Measurements from ENCODE around the gene TRRAP. TPM values are rescaled to one million over a fixed set of nuclear protein-coding genes. Genes with fewer than 3 reads are reported as not detected.

The TRRAP gene
- total and polyA plus RNA-seq, 2 of the 4 experiments (the other 2 are of a cell fraction), result 12.5 to 18.1 TPM

- DNase-seq, result no peak
- peaks cover 76% of the 10 kb centered on the region for H3K36me3 ChIP-seq (ENCODE audit: control insufficient read depth, insufficient read depth, low read length)
- H3K9ac ChIP-seq (ENCODE audit: low read depth, low read length), result no peak overlapping the region
- H2BK120ac ChIP-seq (ENCODE audit: low read depth, low read length), result no peak overlapping the region
- dilution Hi-C loops (cut with HindIII; ENCODE audit: low sequenced_read_pairs, unreplicated experiment) (no loop called here), in situ Hi-C loops (cut with MboI; ENCODE audit: low sequenced_read_pairs) (no loop called here), intact Hi-C loops (cut with micrococcal nuclease) (no loop called here)
- H4K5ac ChIP-seq (ENCODE audit: low read depth, low read length), result no peak overlapping the region
- no peak overlapping the region for H3K56ac ChIP-seq (ENCODE audit: extremely low read depth, insufficient read depth, low read length)
- ATAC-seq (ENCODE audit: low read depth), result no peak
- H2AK5ac ChIP-seq (ENCODE audit: low read depth, low read length), result no peak overlapping the region
- no peak overlapping the region for H3K4ac ChIP-seq (ENCODE audit: low read depth, low read length)
- no peak overlapping the region for H4K8ac ChIP-seq (ENCODE audit: low read depth in 2 of 2, low read length in 2 of 2)
- no peak overlapping the region for H2BK20ac ChIP-seq (ENCODE audit: low read depth, low read length)
- H2BK5ac ChIP-seq (ENCODE audit: low read depth, low read length, poor library complexity, severe bottlenecking), result no peak overlapping the region
- no peak overlapping the region for H3K23ac ChIP-seq (ENCODE audit: low read depth, low read length)
- peaks cover 3 to 6% of the 10 kb centered on the region in 2 experiments; a peak in 2 of 4 replicates for H3K79me1 ChIP-seq (ENCODE audit: low read depth in 1 of 2, low read length in 2 of 2)
- no peak overlapping the region for H3K4me2 ChIP-seq (ENCODE audit: low read depth, low read length)
- peaks cover 2% of the 10 kb centered on the region; the same call in 1 of the 2 replicates for H3K9me1 ChIP-seq (ENCODE audit: insufficient read depth, low read length)
- 96% methylated on average over 14 of the region's 32 CpGs; no CpG with 5 or more reads in 1 of the 2 experiments for WGBS, 2 experiments (ENCODE audit: extremely low coverage in 2 of 2, insufficient read length in 1 of 2)
- no peak overlapping the region for H3K4me3 ChIP-seq (ENCODE audit: insufficient read depth, low read depth, low read length)
- no peak overlapping the region for H3K18ac ChIP-seq (ENCODE audit: low read depth, low read length)
- no peak overlapping the region for H4K91ac ChIP-seq (ENCODE audit: insufficient read depth, low read depth, low read length)
- ChIA-PET POLR2A (ENCODE audit: unreplicated experiment) (no interaction called here), CTCF (interaction anchor here (0.7 kb wide), 1 partner anchor 13 kb away, joined by 3 read pairs; no protein-coding TSS in a partner anchor)
- no peak overlapping the region for H3K27ac ChIP-seq (ENCODE audit: insufficient read depth, low read length)
- H3K4me1 ChIP-seq (ENCODE audit: control insufficient read depth, insufficient read depth, low read length), result no peaks in the 10 kb centered on the region
- H2AK9ac ChIP-seq (replicated peaks; ENCODE audit: low read depth, low read length, poor library complexity), result no peak overlapping the region
- H3K14ac ChIP-seq (replicated peaks; ENCODE audit: low read depth, low read length), result no peak overlapping the region
- BruUV-seq (replicated peaks), result no TSS peak
- no peak for TF ChIP-seq USF2 (IDR thresholded peaks at IDR 0.05; ENCODE audit: low read depth, low read length)
- TF ChIP-seq MAZ (IDR thresholded peaks at IDR 0.05; ENCODE audit: borderline replicate concordance, low read depth, low read length), result no peak
- no peak overlapping the region for H2AFZ ChIP-seq (replicated peaks; ENCODE audit: low read length, poor library complexity)
- H2BK15ac ChIP-seq (ENCODE audit: low read depth, low read length), result no peak overlapping the region
- H3K9me3 ChIP-seq (ENCODE audit: control insufficient read depth, insufficient read depth, low read length), result no peaks in the 10 kb centered on the region
- H3K27me3 ChIP-seq (ENCODE audit: control insufficient read depth, insufficient read depth, low read length), result no peaks in the 10 kb centered on the region
- no peaks in the 10 kb centered on the region for H4K20me1 ChIP-seq (ENCODE audit: insufficient read depth, low read length)
Measured at GRCh38 chr7:98993024-98993897, 114.9 kb downstream of the TRRAP start.
